T-helper 17 cell (primary cell): ENCODE results near the gene MAGOH. TPM values are rescaled to one million over a fixed set of nuclear protein-coding genes. Genes with fewer than 3 reads are reported as not detected.

ENCODE experiments used
- ATAC-seq: fragments of 150-1000 bp; cut with Tn5 transposase; 2 replicates; pipeline ENCODE4 v1.10.0; 2021; ENCODE audit warnings: mild to moderate bottlenecking, moderate library complexity
- DNase-seq, 3 donors: peaks; one replicate each; pipeline versions ENCODE4 v3.0.0 to v3.0.0-alpha.2; 2020 to 2021
- H3K9me3 ChIP-seq: one replicate; pipeline ENCODE4 v1.7.0; 2013; ENCODE audit warnings: low read length, mild to moderate bottlenecking; ENCODE audit not compliant: control insufficient read depth, poor library complexity, severe bottlenecking
- H3K27ac Mint-ChIP-seq: one replicate; pipeline ENCODE4 v1.8.0; 2022; ENCODE audit warnings: mild to moderate bottlenecking, moderate library complexity, mixed read lengths
- H3K27me3 Mint-ChIP-seq: one replicate; pipeline ENCODE4 v1.8.0; 2022; ENCODE audit warnings: mixed read lengths
- H3K36me3 Mint-ChIP-seq: one replicate; pipeline ENCODE4 v1.8.0; 2022; ENCODE audit warnings: low read depth, mixed read lengths
- H3K4me1 Mint-ChIP-seq: one replicate; pipeline ENCODE4 v1.8.0; 2022; ENCODE audit warnings: mild to moderate bottlenecking, mixed read lengths
- H3K4me3 Mint-ChIP-seq: one replicate; pipeline ENCODE4 v1.8.0; 2022; ENCODE audit warnings: mild to moderate bottlenecking, moderate library complexity, mixed read lengths
- total RNA-seq, 4 donors: library from RNA in 2 of 4; stranded (reverse) in 2 of 4; gene quantifications; one replicate each; pipeline ENCODE4 v1.2.3 and lab custom pipeline; 2022 to 2026

MAGOH gene
- total RNA-seq, 2 donors from 2014 or later: 49.3 to 57.6 TPM

GRCh38 chr1:53276153-53276901 lies 38.0 kb upstream of the MAGOH start:
- no peak for ATAC-seq

GRCh38 chr1:53275566-53275965 lies 37.2 kb upstream of the MAGOH start:
- no peak for ATAC-seq
- Mint-ChIP-seq H3K36me3 (peaks cover 2% of the 10 kb centered on the region), H3K27ac (no peak overlapping the region), H3K4me1 (peaks cover 2% of the 10 kb centered on the region), H3K27me3 (no peaks in the 10 kb centered on the region), H3K4me3 (no peak overlapping the region)
- no peaks in the 10 kb centered on the region for H3K9me3 ChIP-seq
- DNase-seq: no peak

More at GRCh38 chr1:53276153-53276901, 38.0 kb upstream of the MAGOH start:
- no peak overlapping the region for H3K27ac Mint-ChIP-seq
- peaks cover 2% of the 10 kb centered on the region for H3K4me1 Mint-ChIP-seq
- H3K36me3 Mint-ChIP-seq: peaks cover 2% of the 10 kb centered on the region
- no peaks in the 10 kb centered on the region for H3K27me3 Mint-ChIP-seq
- no peak for DNase-seq
- no peaks in the 10 kb centered on the region for H3K9me3 ChIP-seq
- H3K4me3 Mint-ChIP-seq: no peak overlapping the region

GRCh38 chr1:53274541-53275185 lies 36.3 kb upstream of the MAGOH start:
- Mint-ChIP-seq H3K4me1 (peaks cover 6% of the 10 kb centered on the region), H3K27ac (no peak overlapping the region), H3K27me3 (no peaks in the 10 kb centered on the region), H3K4me3 (no peak overlapping the region), H3K36me3 (peaks cover 5% of the 10 kb centered on the region)
- ATAC-seq (no peak), DNase-seq (no peak)
- H3K9me3 ChIP-seq: no peaks in the 10 kb centered on the region

- H3K4me1 Mint-ChIP-seq: peaks cover 8% of the 10 kb centered on the region
- H3K27ac Mint-ChIP-seq: no peak overlapping the region
- no peaks in the 10 kb centered on the region for H3K9me3 ChIP-seq
- H3K36me3 Mint-ChIP-seq: peaks cover 7% of the 10 kb centered on the region
- DNase-seq (no peak), ATAC-seq (no peak)
- H3K27me3 Mint-ChIP-seq: no peaks in the 10 kb centered on the region
- H3K4me3 Mint-ChIP-seq: no peak overlapping the region
These were observed 35.7 kb upstream of the MAGOH start for GRCh38 chr1:53274026-53274425.

- H3K4me3 Mint-ChIP-seq: no peak overlapping the region
- no peak for DNase-seq
These were observed 35.2 kb upstream of the MAGOH start for GRCh38 chr1:53273526-53273925.

GRCh38 chr1:53272349-53272748 lies 34.0 kb upstream of the MAGOH start:
- DNase-seq: no peak
- Mint-ChIP-seq H3K4me3 (no peak overlapping the region), H3K36me3 (peaks cover 13% of the 10 kb centered on the region), H3K27ac (no peak overlapping the region), H3K4me1 (peaks cover 6% of the 10 kb centered on the region), H3K27me3 (no peaks in the 10 kb centered on the region)
- H3K9me3 ChIP-seq: no peaks in the 10 kb centered on the region
- ATAC-seq: no peak

More at GRCh38 chr1:53273526-53273925, 35.2 kb upstream of the MAGOH start:
- no peaks in the 10 kb centered on the region for H3K27me3 Mint-ChIP-seq
- no peaks in the 10 kb centered on the region for H3K9me3 ChIP-seq
- no peak overlapping the region for H3K27ac Mint-ChIP-seq
- H3K4me1 Mint-ChIP-seq: peaks cover 8% of the 10 kb centered on the region
- ATAC-seq: no peak
- H3K36me3 Mint-ChIP-seq: peaks cover 12% of the 10 kb centered on the region

- H3K4me1 Mint-ChIP-seq: peaks cover 6% of the 10 kb centered on the region
- peaks cover 13% of the 10 kb centered on the region for H3K36me3 Mint-ChIP-seq
- no peaks in the 10 kb centered on the region for H3K9me3 ChIP-seq
- DNase-seq (no peak), ATAC-seq (no peak)
- no peak overlapping the region for H3K4me3 Mint-ChIP-seq
- H3K27ac Mint-ChIP-seq: no peak overlapping the region
- H3K27me3 Mint-ChIP-seq: no peaks in the 10 kb centered on the region
These were observed 33.2 kb upstream of the MAGOH start for GRCh38 chr1:53271446-53272090.

GRCh38 chr1:53270873-53271272 lies 32.6 kb upstream of the MAGOH start:
- H3K4me3 Mint-ChIP-seq: no peak overlapping the region
- DNase-seq: no peak
- ATAC-seq: no peak
- H3K27me3 Mint-ChIP-seq: no peaks in the 10 kb centered on the region
- H3K9me3 ChIP-seq: no peaks in the 10 kb centered on the region
- peaks cover 13% of the 10 kb centered on the region for H3K36me3 Mint-ChIP-seq
- H3K4me1 Mint-ChIP-seq: peaks cover 6% of the 10 kb centered on the region
- H3K27ac Mint-ChIP-seq: no peak overlapping the region

- Mint-ChIP-seq H3K4me1 (peaks cover 6% of the 10 kb centered on the region), H3K4me3 (no peak overlapping the region), H3K27me3 (no peaks in the 10 kb centered on the region), H3K36me3 (peaks cover 17% of the 10 kb centered on the region), H3K27ac (no peak overlapping the region)
- H3K9me3 ChIP-seq: no peaks in the 10 kb centered on the region
- no peak for DNase-seq
- no peak for ATAC-seq
These were observed 31.8 kb upstream of the MAGOH start for GRCh38 chr1:53270107-53270506.

GRCh38 chr1:53267761-53268160 lies 29.4 kb upstream of the MAGOH start:
- Mint-ChIP-seq H3K4me1 (peaks cover 6% of the 10 kb centered on the region), H3K36me3 (peaks cover 19% of the 10 kb centered on the region), H3K27ac (no peak overlapping the region), H3K27me3 (no peaks in the 10 kb centered on the region), H3K4me3 (no peak overlapping the region)
- no peaks in the 10 kb centered on the region for H3K9me3 ChIP-seq
- no peak for ATAC-seq
- DNase-seq: no peak

- H3K36me3 Mint-ChIP-seq: peaks cover 19% of the 10 kb centered on the region
- H3K4me1 Mint-ChIP-seq: peaks cover 6% of the 10 kb centered on the region
- no peak overlapping the region for H3K27ac Mint-ChIP-seq
These were observed 27.7 kb upstream of the MAGOH start for GRCh38 chr1:53266038-53266437.

GRCh38 chr1:53265581-53265980 lies 27.3 kb upstream of the MAGOH start:
- peaks cover 6% of the 10 kb centered on the region for H3K4me1 Mint-ChIP-seq
- H3K4me3 Mint-ChIP-seq: no peak overlapping the region
- peaks cover 21% of the 10 kb centered on the region for H3K36me3 Mint-ChIP-seq
- ATAC-seq (no peak), DNase-seq (no peak)
- no peaks in the 10 kb centered on the region for H3K27me3 Mint-ChIP-seq
- no peak overlapping the region for H3K27ac Mint-ChIP-seq
- H3K9me3 ChIP-seq: no peaks in the 10 kb centered on the region

More at GRCh38 chr1:53266038-53266437, 27.7 kb upstream of the MAGOH start:
- no peaks in the 10 kb centered on the region for H3K27me3 Mint-ChIP-seq
- ATAC-seq (no peak), DNase-seq (no peak)
- H3K9me3 ChIP-seq: no peaks in the 10 kb centered on the region
- H3K4me3 Mint-ChIP-seq: no peak overlapping the region

- no peaks in the 10 kb centered on the region for H3K9me3 ChIP-seq
- Mint-ChIP-seq H3K27ac (no peak overlapping the region), H3K4me1 (no peaks in the 10 kb centered on the region), H3K36me3 (peaks cover 17% of the 10 kb centered on the region), H3K27me3 (no peaks in the 10 kb centered on the region), H3K4me3 (no peak overlapping the region)
- DNase-seq (no peak), ATAC-seq (no peak)
These were observed 25.7 kb upstream of the MAGOH start for GRCh38 chr1:53264048-53264447.
